ENCODE results near the gene MRPS25. TPM values are rescaled to one million over a fixed set of nuclear protein-coding genes. Genes with fewer than 3 reads are reported as not detected.

Gene MRPS25
- total RNA-seq (10 to 100 TPM; 59.9 to 60.2 TPM), total RNA-seq (29.2 to 138 (median 69.8) reads per million in 172 experiments)
- polyA plus RNA-seq (2013, experiment 1 of 2), result 39.0 TPM
- 47.6 TPM for polyA plus RNA-seq (2013, experiment 2 of 2)

DNA sequence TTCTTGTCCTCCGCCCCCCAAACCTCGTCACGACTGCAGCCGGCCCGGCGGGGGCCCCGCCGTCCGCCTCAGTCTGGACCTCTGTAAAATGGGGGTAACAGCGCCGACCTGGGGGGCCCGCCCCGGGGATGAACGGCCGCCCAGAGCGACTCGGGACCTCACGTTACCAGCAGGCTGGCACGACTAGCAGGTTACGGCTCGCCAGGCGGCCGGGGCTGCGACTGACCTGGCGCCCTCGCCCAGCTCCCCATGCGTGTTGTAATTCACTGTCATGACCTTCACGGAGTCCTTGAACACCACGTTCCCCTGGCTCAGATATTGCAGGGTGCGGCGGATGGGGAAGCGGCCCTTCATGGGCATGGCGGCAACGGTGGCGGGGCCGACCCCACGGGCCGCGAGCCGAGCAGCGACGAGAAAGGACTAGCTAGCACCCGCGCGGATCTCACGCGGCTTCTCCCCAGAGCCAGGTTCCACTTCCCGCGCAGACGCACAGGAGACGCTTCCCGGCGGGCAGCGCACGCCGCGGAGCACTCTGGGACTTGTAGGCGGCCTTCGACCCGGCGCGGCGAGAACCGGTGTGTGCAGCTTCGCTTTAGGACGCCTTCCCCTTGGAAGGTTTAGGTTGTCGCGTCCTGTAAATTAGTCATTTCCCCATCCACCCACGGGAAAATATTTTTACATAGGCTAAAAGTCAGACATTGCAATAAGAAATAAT lies at the start of gene MRPS25:
TSS of gene MRPS25 (minus strand) at position 481 of the 715 bp plus-strand sequence. CDS start at position 360, 121 bp downstream.
- H3K4me1 Mint-ChIP-seq (ENCODE audit: low read depth), result peaks cover 25% of the 10 kb centered on the region

DNA sequence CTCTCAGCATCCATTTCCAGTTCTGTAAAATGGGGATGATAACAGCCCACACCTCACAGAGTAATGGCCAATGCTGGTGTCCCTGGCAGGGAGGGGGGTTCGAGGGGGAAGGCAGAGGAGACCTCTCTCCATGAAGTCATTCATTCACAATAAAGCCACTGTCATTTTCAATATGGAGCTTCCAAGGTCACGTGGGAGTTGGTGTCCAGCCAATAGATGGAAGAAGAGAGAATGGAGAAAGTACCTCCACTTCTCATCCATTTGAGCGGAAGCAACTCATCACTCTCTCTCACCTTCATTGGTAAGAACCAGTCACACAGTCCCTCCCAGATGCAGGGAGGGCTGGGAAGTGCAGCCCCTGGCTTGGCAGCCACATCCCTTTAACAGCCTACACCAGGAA lies 48.8 kb upstream of the MRPS25 start:
- no peak overlapping the region for H3K4me3 Mint-ChIP-seq
- Histone ChIP-seq H3K9me3 (ENCODE audit: control insufficient read depth in 1 of 2, insufficient read depth in 1 of 2, low read length in 2 of 2) (peaks cover 0 to 5% of the 10 kb centered on the region in 2 experiments), H3K36me3 (ENCODE audit: insufficient read depth, low read length) (no peaks in the 10 kb centered on the region), H3K4me1 (ENCODE audit: insufficient read depth, low read length) (peaks cover 4% of the 10 kb centered on the region), H3K4me3 (ENCODE audit: low read length) (no peak overlapping the region), H3K27ac (ENCODE audit: low read depth in 1 of 2, low read length in 2 of 2) (no peak overlapping the region), H3K27me3 (ENCODE audit: control insufficient read depth in 1 of 2, insufficient read depth in 2 of 2, low read length in 2 of 2) (no peaks in the 10 kb centered on the region)
- TF ChIP-seq, protein P1, sequence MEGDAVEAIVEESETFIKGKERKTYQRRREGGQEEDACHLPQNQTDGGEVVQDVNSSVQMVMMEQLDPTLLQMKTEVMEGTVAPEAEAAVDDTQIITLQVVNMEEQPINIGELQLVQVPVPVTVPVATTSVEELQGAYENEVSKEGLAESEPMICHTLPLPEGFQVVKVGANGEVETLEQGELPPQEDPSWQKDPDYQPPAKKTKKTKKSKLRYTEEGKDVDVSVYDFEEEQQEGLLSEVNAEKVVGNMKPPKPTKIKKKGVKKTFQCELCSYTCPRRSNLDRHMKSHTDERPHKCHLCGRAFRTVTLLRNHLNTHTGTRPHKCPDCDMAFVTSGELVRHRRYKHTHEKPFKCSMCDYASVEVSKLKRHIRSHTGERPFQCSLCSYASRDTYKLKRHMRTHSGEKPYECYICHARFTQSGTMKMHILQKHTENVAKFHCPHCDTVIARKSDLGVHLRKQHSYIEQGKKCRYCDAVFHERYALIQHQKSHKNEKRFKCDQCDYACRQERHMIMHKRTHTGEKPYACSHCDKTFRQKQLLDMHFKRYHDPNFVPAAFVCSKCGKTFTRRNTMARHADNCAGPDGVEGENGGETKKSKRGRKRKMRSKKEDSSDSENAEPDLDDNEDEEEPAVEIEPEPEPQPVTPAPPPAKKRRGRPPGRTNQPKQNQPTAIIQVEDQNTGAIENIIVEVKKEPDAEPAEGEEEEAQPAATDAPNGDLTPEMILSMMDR (IDR thresholded peaks at IDR 0.05), result no peak
- no peak for ATAC-seq (ENCODE audit: poor library complexity)
- peaks cover 3% of the 10 kb centered on the region for H3K27me3 Mint-ChIP-seq
- DNase-seq, result no peak
- H3K27ac Mint-ChIP-seq, result no peak overlapping the region
- intact Hi-C loops (cut with DNase I, micrococcal nuclease), result loop anchor here in 1 of 2 experiments (5.0 kb wide), 1 partner anchor 293 kb away; no protein-coding TSS in a partner anchor
- no peaks in the 10 kb centered on the region for H3K4me1 Mint-ChIP-seq (ENCODE audit: low read depth)
- ChIA-PET POLR2A (no interaction called here), CTCF (no interaction called here)
- H3K9me3 Mint-ChIP-seq, result no peaks in the 10 kb centered on the region
- no peaks in the 10 kb centered on the region for H3K36me3 Mint-ChIP-seq (ENCODE audit: low read depth)

More for the DNA sequence above, at the start of gene MRPS25:
- peak within 1 kb of the TSS; percentile 88 for H3K4me3 ChIP-seq (ENCODE audit: low read length)
- TF ChIP-seq, protein P1 (IDR thresholded peaks at IDR 0.05), result no peak
- H3K27me3 Mint-ChIP-seq, result no peaks in the 10 kb centered on the region
- ChIA-PET CTCF (interaction anchor here (1.0 to 2.1 kb wide), 4 partner anchors 14 to 114 kb away, joined by 3 to 8 read pairs (median 3); no protein-coding TSS in a partner anchor), POLR2A (interaction anchor here (0.6 to 2.8 kb wide), 14 partner anchors 10 to 890 kb away, joined by 3 to 31 read pairs (median 4); partner anchors contain the start of genes CAPN7, CCDC174, LSM3 and NR2C2)
- peak; percentile 79 to 95 (median 85) for DNase-seq
- H3K27ac ChIP-seq (ENCODE audit: low read depth in 1 of 2, low read length in 2 of 2), result peak within 1 kb of the TSS; percentile 61 to 77
- H3K27me3 ChIP-seq (ENCODE audit: control insufficient read depth in 1 of 2, insufficient read depth in 2 of 2, low read length in 2 of 2), result no peaks in the 10 kb centered on the region
- no peaks in the 10 kb centered on the region for H3K36me3 ChIP-seq (ENCODE audit: insufficient read depth, low read length)
- peak within 1 kb of the TSS; percentile 98 for H3K4me3 Mint-ChIP-seq
- no peaks in the 10 kb centered on the region for H3K9me3 Mint-ChIP-seq
- intact Hi-C loops (cut with DNase I, micrococcal nuclease), result loop anchor here (1.0 to 10.0 kb wide), 4 partner anchors 33 to 940 kb away; partner anchors contain the start of genes CCDC174 (in 1 of the 2), CHCHD4 (in 1 of the 2) and TMEM43 (in 1 of the 2)
- peak within 1 kb of the TSS; percentile 92 for H3K27ac Mint-ChIP-seq
- peaks cover 22% of the 10 kb centered on the region for H3K36me3 Mint-ChIP-seq (ENCODE audit: low read depth)
- ATAC-seq (ENCODE audit: poor library complexity), result peak; percentile 98
- H3K9me3 ChIP-seq (ENCODE audit: control insufficient read depth in 1 of 2, insufficient read depth in 1 of 2, low read length in 2 of 2), result no peaks in the 10 kb centered on the region
- peaks cover 32% of the 10 kb centered on the region for H3K4me1 ChIP-seq (ENCODE audit: insufficient read depth, low read length)

DNA sequence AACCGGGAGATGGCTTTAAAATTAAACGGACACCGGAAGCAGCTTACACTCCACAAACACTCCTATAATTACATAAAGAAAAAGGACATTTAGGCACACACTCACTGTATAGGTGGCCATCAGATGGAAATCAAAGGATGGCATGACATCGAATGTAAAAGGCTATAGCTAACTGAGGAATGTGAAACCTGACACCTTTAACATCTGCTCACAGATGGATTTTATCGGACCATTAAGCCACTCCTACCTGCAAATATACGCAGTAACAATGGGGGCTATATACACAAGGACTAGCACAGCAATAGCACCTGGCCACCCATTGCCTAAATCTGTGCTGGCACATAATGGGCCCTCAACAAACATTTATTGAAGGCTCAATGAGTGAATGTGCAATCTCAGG lies 48.4 kb upstream of the MRPS25 start:
- no peaks in the 10 kb centered on the region for H3K36me3 Mint-ChIP-seq (ENCODE audit: low read depth)
- peaks cover 1% of the 10 kb centered on the region for H3K27me3 Mint-ChIP-seq
- no peaks in the 10 kb centered on the region for H3K4me1 Mint-ChIP-seq (ENCODE audit: low read depth)
- Histone ChIP-seq H3K27me3 (ENCODE audit: control insufficient read depth in 1 of 2, insufficient read depth in 2 of 2, low read length in 2 of 2) (no peaks in the 10 kb centered on the region), H3K9me3 (ENCODE audit: control insufficient read depth in 1 of 2, insufficient read depth in 1 of 2, low read length in 2 of 2) (peaks cover 0 to 5% of the 10 kb centered on the region in 2 experiments), H3K27ac (ENCODE audit: low read depth in 1 of 2, low read length in 2 of 2) (no peak overlapping the region), H3K4me3 (ENCODE audit: low read length) (no peak overlapping the region), H3K4me1 (ENCODE audit: insufficient read depth, low read length) (peaks cover under 1% of the 10 kb centered on the region), H3K36me3 (ENCODE audit: insufficient read depth, low read length) (no peaks in the 10 kb centered on the region)
- DNase-seq (no peak), ATAC-seq (ENCODE audit: poor library complexity) (no peak)
- CTCF ChIA-PET, result interaction anchor here (0.6 kb wide), 1 partner anchor 271 kb away, joined by 3 read pairs; no protein-coding TSS in a partner anchor
- no peaks in the 10 kb centered on the region for H3K9me3 Mint-ChIP-seq
- no peak overlapping the region for H3K4me3 Mint-ChIP-seq
- TF ChIP-seq, protein P1 (IDR thresholded peaks at IDR 0.05), result no peak
- no peak overlapping the region for H3K27ac Mint-ChIP-seq
- intact Hi-C loops (cut with DNase I, micrococcal nuclease), result loop anchor here in 1 of 2 experiments (5.0 kb wide), 1 partner anchor 294 kb away; no protein-coding TSS in a partner anchor
- POLR2A ChIA-PET, result no interaction called here
